WTC11 (cell line): Measurements from ENCODE around the gene PDE4A.

Source experiments
- ATF2 ChIP-seq: sonication (generic); formaldehyde crosslinking; IDR thresholded peaks from 2 replicates; pipeline ENCODE4 v1.8.1; 2022; ENCODE audit warnings: low read depth, missing genetic modification reagents, borderline replicate concordance
- ATF3 ChIP-seq: sonication (generic); formaldehyde crosslinking; conservative IDR thresholded peaks from 2 replicates; pipeline ENCODE4 v1.8.1; 2022; ENCODE audit warnings: mild to moderate bottlenecking, missing genetic modification reagents
- CBFB ChIP-seq: sonication (generic); formaldehyde crosslinking; IDR thresholded peaks from 2 replicates; pipeline ENCODE4 v1.8.1; 2022; ENCODE audit warnings: mild to moderate bottlenecking, low read depth, missing genetic modification reagents
- CDX4 ChIP-seq: fragments of 250-450 bp; sonication (Bioruptor Pico); IDR thresholded peaks from 2 replicates; pipeline ENCODE4 v1.9.0; 2021; ENCODE audit warnings: moderate library complexity, mild to moderate bottlenecking, inconsistent platforms, borderline replicate concordance
- CTCF ChIP-seq: fragments of 200-600 bp; IDR thresholded peaks from 2 replicates; pipeline ENCODE4 v1.8.0; 2022; ENCODE audit warnings: antibody characterized with exemption
- FOXK1 ChIP-seq: sonication (generic); formaldehyde crosslinking; IDR thresholded peaks from 2 replicates; pipeline ENCODE4 v1.8.0; 2022; ENCODE audit warnings: mild to moderate bottlenecking, moderate library complexity, missing genetic modification reagents
- GTF2I ChIP-seq: fragments of 250-450 bp; sonication (Bioruptor Pico); conservative IDR thresholded peaks from 2 replicates; pipeline ENCODE4 v1.4.0; 2021; ENCODE audit warnings: mild to moderate bottlenecking
- TF ChIP-seq, protein P1 (sequence below): sonication (generic); formaldehyde crosslinking; IDR thresholded peaks from 2 replicates; pipeline ENCODE4 v1.8.0; 2022; ENCODE audit warnings: mild to moderate bottlenecking, missing genetic modification reagents

GRCh38 chr19:10395436-10395835 is 24.9 kb upstream of the PDE4A start:
- TF ChIP-seq CBFB (no peak), ATF2 (CRISPR knock-in tag) (no peak), CTCF (no peak), CDX4 (CRISPR knock-in tag) (no peak), FOXK1 (no peak), GTF2I (no peak), ATF3 (CRISPR knock-in tag) (no peak)
- TF ChIP-seq, protein P1, sequence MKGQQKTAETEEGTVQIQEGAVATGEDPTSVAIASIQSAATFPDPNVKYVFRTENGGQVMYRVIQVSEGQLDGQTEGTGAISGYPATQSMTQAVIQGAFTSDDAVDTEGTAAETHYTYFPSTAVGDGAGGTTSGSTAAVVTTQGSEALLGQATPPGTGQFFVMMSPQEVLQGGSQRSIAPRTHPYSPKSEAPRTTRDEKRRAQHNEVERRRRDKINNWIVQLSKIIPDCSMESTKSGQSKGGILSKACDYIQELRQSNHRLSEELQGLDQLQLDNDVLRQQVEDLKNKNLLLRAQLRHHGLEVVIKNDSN (CRISPR knock-in tag), result no peak
